ENCODE data around the gene CSRNP2. TPM values are rescaled to one million over a fixed set of nuclear protein-coding genes. Genes with fewer than 3 reads are reported as not detected.
A peak's percentile ranks its signal among the peaks of the same experiment; 100 is the strongest.

Gene CSRNP2
- total and polyA plus RNA-seq, 2 of the 8 experiments (the other 6 are each of a cell fraction or from before 2014, with no cell fraction given): 13.7 to 34.0 TPM

- TF ChIP-seq, protein P1, sequence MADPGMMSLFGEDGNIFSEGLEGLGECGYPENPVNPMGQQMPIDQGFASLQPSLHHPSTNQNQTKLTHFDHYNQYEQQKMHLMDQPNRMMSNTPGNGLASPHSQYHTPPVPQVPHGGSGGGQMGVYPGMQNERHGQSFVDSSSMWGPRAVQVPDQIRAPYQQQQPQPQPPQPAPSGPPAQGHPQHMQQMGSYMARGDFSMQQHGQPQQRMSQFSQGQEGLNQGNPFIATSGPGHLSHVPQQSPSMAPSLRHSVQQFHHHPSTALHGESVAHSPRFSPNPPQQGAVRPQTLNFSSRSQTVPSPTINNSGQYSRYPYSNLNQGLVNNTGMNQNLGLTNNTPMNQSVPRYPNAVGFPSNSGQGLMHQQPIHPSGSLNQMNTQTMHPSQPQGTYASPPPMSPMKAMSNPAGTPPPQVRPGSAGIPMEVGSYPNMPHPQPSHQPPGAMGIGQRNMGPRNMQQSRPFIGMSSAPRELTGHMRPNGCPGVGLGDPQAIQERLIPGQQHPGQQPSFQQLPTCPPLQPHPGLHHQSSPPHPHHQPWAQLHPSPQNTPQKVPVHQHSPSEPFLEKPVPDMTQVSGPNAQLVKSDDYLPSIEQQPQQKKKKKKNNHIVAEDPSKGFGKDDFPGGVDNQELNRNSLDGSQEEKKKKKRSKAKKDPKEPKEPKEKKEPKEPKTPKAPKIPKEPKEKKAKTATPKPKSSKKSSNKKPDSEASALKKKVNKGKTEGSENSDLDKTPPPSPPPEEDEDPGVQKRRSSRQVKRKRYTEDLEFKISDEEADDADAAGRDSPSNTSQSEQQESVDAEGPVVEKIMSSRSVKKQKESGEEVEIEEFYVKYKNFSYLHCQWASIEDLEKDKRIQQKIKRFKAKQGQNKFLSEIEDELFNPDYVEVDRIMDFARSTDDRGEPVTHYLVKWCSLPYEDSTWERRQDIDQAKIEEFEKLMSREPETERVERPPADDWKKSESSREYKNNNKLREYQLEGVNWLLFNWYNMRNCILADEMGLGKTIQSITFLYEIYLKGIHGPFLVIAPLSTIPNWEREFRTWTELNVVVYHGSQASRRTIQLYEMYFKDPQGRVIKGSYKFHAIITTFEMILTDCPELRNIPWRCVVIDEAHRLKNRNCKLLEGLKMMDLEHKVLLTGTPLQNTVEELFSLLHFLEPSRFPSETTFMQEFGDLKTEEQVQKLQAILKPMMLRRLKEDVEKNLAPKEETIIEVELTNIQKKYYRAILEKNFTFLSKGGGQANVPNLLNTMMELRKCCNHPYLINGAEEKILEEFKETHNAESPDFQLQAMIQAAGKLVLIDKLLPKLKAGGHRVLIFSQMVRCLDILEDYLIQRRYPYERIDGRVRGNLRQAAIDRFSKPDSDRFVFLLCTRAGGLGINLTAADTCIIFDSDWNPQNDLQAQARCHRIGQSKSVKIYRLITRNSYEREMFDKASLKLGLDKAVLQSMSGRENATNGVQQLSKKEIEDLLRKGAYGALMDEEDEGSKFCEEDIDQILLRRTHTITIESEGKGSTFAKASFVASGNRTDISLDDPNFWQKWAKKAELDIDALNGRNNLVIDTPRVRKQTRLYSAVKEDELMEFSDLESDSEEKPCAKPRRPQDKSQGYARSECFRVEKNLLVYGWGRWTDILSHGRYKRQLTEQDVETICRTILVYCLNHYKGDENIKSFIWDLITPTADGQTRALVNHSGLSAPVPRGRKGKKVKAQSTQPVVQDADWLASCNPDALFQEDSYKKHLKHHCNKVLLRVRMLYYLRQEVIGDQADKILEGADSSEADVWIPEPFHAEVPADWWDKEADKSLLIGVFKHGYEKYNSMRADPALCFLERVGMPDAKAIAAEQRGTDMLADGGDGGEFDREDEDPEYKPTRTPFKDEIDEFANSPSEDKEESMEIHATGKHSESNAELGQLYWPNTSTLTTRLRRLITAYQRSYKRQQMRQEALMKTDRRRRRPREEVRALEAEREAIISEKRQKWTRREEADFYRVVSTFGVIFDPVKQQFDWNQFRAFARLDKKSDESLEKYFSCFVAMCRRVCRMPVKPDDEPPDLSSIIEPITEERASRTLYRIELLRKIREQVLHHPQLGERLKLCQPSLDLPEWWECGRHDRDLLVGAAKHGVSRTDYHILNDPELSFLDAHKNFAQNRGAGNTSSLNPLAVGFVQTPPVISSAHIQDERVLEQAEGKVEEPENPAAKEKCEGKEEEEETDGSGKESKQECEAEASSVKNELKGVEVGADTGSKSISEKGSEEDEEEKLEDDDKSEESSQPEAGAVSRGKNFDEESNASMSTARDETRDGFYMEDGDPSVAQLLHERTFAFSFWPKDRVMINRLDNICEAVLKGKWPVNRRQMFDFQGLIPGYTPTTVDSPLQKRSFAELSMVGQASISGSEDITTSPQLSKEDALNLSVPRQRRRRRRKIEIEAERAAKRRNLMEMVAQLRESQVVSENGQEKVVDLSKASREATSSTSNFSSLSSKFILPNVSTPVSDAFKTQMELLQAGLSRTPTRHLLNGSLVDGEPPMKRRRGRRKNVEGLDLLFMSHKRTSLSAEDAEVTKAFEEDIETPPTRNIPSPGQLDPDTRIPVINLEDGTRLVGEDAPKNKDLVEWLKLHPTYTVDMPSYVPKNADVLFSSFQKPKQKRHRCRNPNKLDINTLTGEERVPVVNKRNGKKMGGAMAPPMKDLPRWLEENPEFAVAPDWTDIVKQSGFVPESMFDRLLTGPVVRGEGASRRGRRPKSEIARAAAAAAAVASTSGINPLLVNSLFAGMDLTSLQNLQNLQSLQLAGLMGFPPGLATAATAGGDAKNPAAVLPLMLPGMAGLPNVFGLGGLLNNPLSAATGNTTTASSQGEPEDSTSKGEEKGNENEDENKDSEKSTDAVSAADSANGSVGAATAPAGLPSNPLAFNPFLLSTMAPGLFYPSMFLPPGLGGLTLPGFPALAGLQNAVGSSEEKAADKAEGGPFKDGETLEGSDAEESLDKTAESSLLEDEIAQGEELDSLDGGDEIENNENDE (IDR thresholded peaks at IDR 0.05; ENCODE audit: insufficient replicate concordance, low read length): no peak
- TF ChIP-seq KDM4A (IDR thresholded peaks at IDR 0.05; ENCODE audit: low read depth, low read length, severe bottlenecking) (peak; percentile 84), ATF3 (IDR thresholded peaks at IDR 0.05; ENCODE audit: insufficient read depth, low read depth, low read length) (no peak)
These were observed 753 bp downstream of the CSRNP2 start (continued) for GRCh38 chr12:51082561-51083125.
